K562 (cell line): ENCODE measurements around the gene TSC1. TPM values are rescaled to one million over a fixed set of nuclear protein-coding genes. Genes with fewer than 3 reads are reported as not detected.

Experiments used
- ATAC-seq: fragments of 200-7000 bp; cut with Tn5 transposase; 3 replicates; pipeline ENCODE4 v1.9.1; 2020; ENCODE audit warnings: moderate library complexity
- BruUV-seq: library from RNA; stranded (reverse); fragments of 400-500 nt; replicated peaks from 2 replicates; lab custom pipeline; 2021; lab: Mats Ljungman, UMichigan
- CTCF ChIA-PET: fragments of 300-600 bp; formaldehyde crosslinking; extraction: SDS; loops from one replicate; lab custom pipeline; 2021; ENCODE audit warnings: low intra/inter-chr PET ratio; lab: Yijun Ruan, JAX
- POLR2A ChIA-PET: fragments of 300-600, 350-650 bp; sonication (Branson Sonifier 250); formaldehyde crosslinking; extraction: SDS; loops from one replicate; lab custom pipeline; 2021; ENCODE audit warnings: antibody characterized with exemption, inconsistent platforms; lab: Yijun Ruan, JAX
- DNase-seq, 4 experiments: peaks; one replicate each; pipeline versions ENCODE4 v3.0.0 to v3.0.0-alpha.2; 2011 to 2018; ENCODE audit warnings: low spot score in 3 of 4, mixed read lengths in 3 of 4; ENCODE audit errors: extremely low read depth in 1 of 4
- FAIRE-seq: peaks from 2 replicates; lab custom pipeline; 2011; peaks lifted over from hg19 to GRCh38; lab: Jason Lieb, UNC
- H2AFZ ChIP-seq: 2 replicates; pipeline ENCODE4 v1.6.0; 2011; ENCODE audit warnings: low read depth, low read length, control low read depth, inconsistent platforms
- H3K27ac ChIP-seq: fragments of 200-600 bp; 3 replicates; pipeline ENCODE4 v1.8.0; 2011; ENCODE audit warnings: low read depth, mild to moderate bottlenecking, control low read depth, inconsistent platforms, low read length, moderate library complexity, mixed read lengths; ENCODE audit errors: extremely low read depth
- H3K27me3 ChIP-seq, 2 experiments: fragments of 300-600 bp in 1 of 2; 2 replicates in 1 of 2; 3 replicates in 1 of 2; pipeline versions ENCODE4 v1.6.0 to v1.8.0; 2011; ENCODE audit warnings: inconsistent platforms in 2 of 2, low read length in 2 of 2, mild to moderate bottlenecking in 1 of 2, mixed read lengths in 1 of 2, moderate library complexity in 1 of 2; ENCODE audit not compliant: control insufficient read depth in 2 of 2, insufficient read depth in 2 of 2
- H3K36me3 ChIP-seq: fragments of 300-600 bp; 3 replicates; pipeline ENCODE4 v1.8.0; 2011; ENCODE audit warnings: mild to moderate bottlenecking, low read length, inconsistent platforms; ENCODE audit not compliant: control insufficient read depth, insufficient read depth
- H3K4me1 ChIP-seq, 2 experiments: fragments of 200-600 bp in 1 of 2; replicated peaks in 1 of 2; 2 replicates in 1 of 2; 3 replicates in 1 of 2; pipeline versions ENCODE4 v1.5.1 to v1.8.0; 2011; ENCODE audit warnings: inconsistent platforms in 2 of 2, low read length in 2 of 2, mild to moderate bottlenecking in 1 of 2, mixed read lengths in 1 of 2, moderate library complexity in 1 of 2; ENCODE audit not compliant: control insufficient read depth in 2 of 2, insufficient read depth in 2 of 2
- H3K4me2 ChIP-seq: 2 replicates; pipeline ENCODE4 v1.6.1; 2011; ENCODE audit warnings: low read length, control low read depth, inconsistent platforms, mixed read lengths; ENCODE audit not compliant: insufficient read depth
- H3K4me3 ChIP-seq: fragments of 200-600 bp; sonication (generic), shearing (Covaris generic); 2 replicates; pipeline ENCODE4 v1.5.1; 2016; ENCODE audit warnings: control low read depth, inconsistent platforms
- H3K79me2 ChIP-seq: fragments of 200-600 bp; 3 replicates; pipeline ENCODE4 v1.8.0; 2011; ENCODE audit warnings: low read length, inconsistent platforms; ENCODE audit not compliant: control insufficient read depth, insufficient read depth
- H3K9ac ChIP-seq, 2 experiments: 2 replicates each; pipeline versions ENCODE4 v1.6.0 to v1.6.1; 2011; ENCODE audit warnings: low read depth in 2 of 2, low read length in 2 of 2, control low read depth in 1 of 2, inconsistent platforms in 1 of 2, mild to moderate bottlenecking in 1 of 2, mixed read lengths in 1 of 2; ENCODE audit not compliant: insufficient read depth in 1 of 2
- H3K9me1 ChIP-seq: one replicate; pipeline ENCODE4 v1.6.0; 2011; ENCODE audit warnings: inconsistent platforms, mild to moderate bottlenecking, low read length, moderate library complexity; ENCODE audit not compliant: control insufficient read depth, insufficient read depth
- H3K9me3 ChIP-seq: replicated peaks from 2 replicates; pipeline ENCODE4 v1.5.1; 2011; ENCODE audit warnings: low read depth, low read length, inconsistent platforms; ENCODE audit not compliant: control insufficient read depth, insufficient read depth
- H4K20me1 ChIP-seq: replicated peaks from 2 replicates; pipeline ENCODE4 v1.6.1; 2011; ENCODE audit warnings: low read length, inconsistent platforms, mixed read lengths; ENCODE audit not compliant: control insufficient read depth, insufficient read depth
- ATF4 ChIP-seq: fragments of 450-650 bp; formaldehyde crosslinking; IDR thresholded peaks from 2 replicates; pipeline ENCODE4 v1.4.0; 2022; ENCODE audit warnings: mild to moderate bottlenecking, moderate library complexity
- BRD9 ChIP-seq: fragments of 450-650 bp; IDR thresholded peaks from 2 replicates; pipeline ENCODE4 v1.6.1; 2018; ENCODE audit warnings: low read depth; ENCODE audit not compliant: partially characterized antibody
- CHD1 ChIP-seq: fragments of 200-600 bp; sonication (generic); IDR thresholded peaks from one replicate; pipeline ENCODE4 v1.6.1; 2012; ENCODE audit warnings: mild to moderate bottlenecking, moderate library complexity, low read length, inconsistent platforms
- GABPB2 ChIP-seq: fragments of 250-450 bp; sonication (Bioruptor Pico); conservative IDR thresholded peaks from 2 replicates; pipeline ENCODE4 v1.5.1; 2021; ENCODE audit warnings: mild to moderate bottlenecking
- GTF2B ChIP-seq: IDR thresholded peaks from 2 replicates; pipeline ENCODE4 v1.6.1; 2011; ENCODE audit not compliant: insufficient read length; ENCODE audit errors: extremely low read depth
- MEF2A ChIP-seq: IDR thresholded peaks from 2 replicates; pipeline ENCODE4 v1.6.1; 2011; ENCODE audit warnings: low read depth, mild to moderate bottlenecking, low read length, moderate library complexity; ENCODE audit not compliant: control insufficient read depth
- SRSF1 ChIP-seq: fragments of 200-400 bp; formaldehyde crosslinking; IDR thresholded peaks from 2 replicates; pipeline ENCODE4 v1.6.1; 2017; ENCODE audit warnings: mild to moderate bottlenecking, low read depth, low read length, moderate library complexity
- YBX1 ChIP-seq: fragments of 450-650 bp; IDR thresholded peaks from 2 replicates; pipeline ENCODE4 v1.7.1; 2016; ENCODE audit warnings: mild to moderate bottlenecking
- ZNF41 ChIP-seq: fragments of 250-450 bp; sonication (Bioruptor Pico); conservative IDR thresholded peaks from 2 replicates; pipeline ENCODE4 v1.4.0; 2020; ENCODE audit warnings: mild to moderate bottlenecking
- WGBS: fragments of 100-300 bp; shearing (Covaris generic); methylation state at CpG from one replicate; pipeline ENCODE4 v1.1.6; 2016; ENCODE audit warnings: low coverage, mixed read lengths; ENCODE audit not compliant: insufficient coverage; ENCODE audit errors: missing lambda C conversion rate; 5-methylcytosine and 5-hydroxymethylcytosine counted together
- in situ Hi-C: fragments of 300-500 bp; cut with MboI; formaldehyde crosslinking; loops from 4 replicates; pipeline ENCODE4 v1.15.0; 2018; ENCODE audit warnings: inconsistent platforms, mixed read lengths
- intact Hi-C: fragments of 100-400 bp; cut with micrococcal nuclease; formaldehyde crosslinking; loops from 2 replicates; pipeline ENCODE4 v1.14.2; 2022
- polyA plus RNA-seq, 8 experiments: library from polyadenylated mRNA; depleted of rRNA in 4 of 8; stranded (reverse) in 5 of 8; unstranded in 3 of 8; fragments of >200 nt; fragmentation: Nextera tagmentation in 2 of 8; fragmentation: Illumina TruSeq in 1 of 8; extraction: Ambion mirVana in 2 of 8; extraction: Trizol in 1 of 8; gene quantifications; 2 replicates each; pipeline versions ENCODE4 v1.2.1 to v1.2.3, GENCODE V29; 2011 to 2014; ENCODE audit warnings: inconsistent platforms in 1 of 8, missing spikeins in 1 of 8
- total RNA-seq, 7 experiments: library from RNA; depleted of rRNA in 6 of 7; stranded (reverse); fragments of >200 nt in 6 of 7; fragmentation: Illumina TruSeq in 2 of 7; extraction: Trizol in 2 of 7; gene quantifications; 2 replicates each; pipeline versions ENCODE4 v1.2.1 to v1.2.3, GENCODE V29; 2011 to 2021; ENCODE audit warnings: low replicate concordance in 1 of 7

The TSC1 gene
- total and polyA plus RNA-seq, 9 of the 15 experiments (the other 6 are each of a cell fraction or from before 2014, with no cell fraction given) = 6.9 to 37.6 (median 18.6) TPM

- in situ Hi-C loops (no loop called here), intact Hi-C loops (no loop called here)
- Histone ChIP-seq H3K27me3 (peaks cover 19 to 44% of the 10 kb centered on the region in 2 experiments; a peak in 4 of 5 replicates), H3K9me1 (no peaks in the 10 kb centered on the region), H3K4me2 (no peak overlapping the region), H3K9ac (no peak overlapping the region), H2AFZ (no peak overlapping the region), H3K27ac (no peak overlapping the region), H3K36me3 (no peaks in the 10 kb centered on the region), H3K9me3 (no peaks in the 10 kb centered on the region), H3K4me3 (no peak overlapping the region), H4K20me1 (no peaks in the 10 kb centered on the region), H3K4me1 (peaks cover 0 to 18% of the 10 kb centered on the region in 2 experiments; a peak in 3 of 5 replicates), H3K79me2 (no peaks in the 10 kb centered on the region)
- DNase-seq = no peak
- BruUV-seq = no TSS peak
- TF ChIP-seq GABPB2 (CRISPR knock-in tag) (no peak), MEF2A (no peak), CHD1 (no peak), YBX1 (no peak), BRD9 (no peak), ZNF41 (CRISPR knock-in tag) (no peak), ATF4 (CRISPR knock-in tag) (no peak), SRSF1 (no peak), GTF2B (no peak)
- POLR2A ChIA-PET = no interaction called here
- WGBS = 56% methylated on average over 7 of the region's 7 CpGs
- no peak for ATAC-seq
- CTCF ChIA-PET = no interaction called here
- FAIRE-seq = no peak
These were observed 64.1 kb downstream of the TSC1 start for GRCh38 chr9:132880324-132880661.
